HEK293 (cell line): Measurements from ENCODE around the gene RAD21L1.

Experiments used
- CTCF ChIA-PET: fragments of 350-600 bp; formaldehyde crosslinking; extraction: SDS; loops from one replicate; lab custom pipeline; 2021; ENCODE audit warnings: antibody characterized with exemption; lab: Yijun Ruan, JAX
- POLR2A ChIA-PET: fragments of 300-600 bp; formaldehyde crosslinking; extraction: SDS; loops from one replicate; lab custom pipeline; 2020; ENCODE audit warnings: antibody characterized with exemption, inconsistent platforms; lab: Yijun Ruan, JAX
- H3K27ac ChIP-seq: fragments of 200-500 bp; sonication (Bioruptor generic); 2 replicates; pipeline ENCODE4 v1.5.1; 2014; ENCODE audit warnings: low read depth, low read length, control low read depth, inconsistent platforms; ENCODE audit errors: extremely low read depth
- H3K36me3 ChIP-seq, 2 experiments: fragments of 200-500 bp in 1 of 2; sonication (Bioruptor generic) in 1 of 2; 1 replicate in 1 of 2; 2 replicates in 1 of 2; pipeline ENCODE4 v1.5.1; 2014 to 2017; ENCODE audit warnings: inconsistent platforms in 2 of 2, low read length in 2 of 2; ENCODE audit not compliant: control insufficient read depth in 2 of 2, insufficient read depth in 1 of 2
- H3K4me1 ChIP-seq: fragments of 200-500 bp; sonication (Bioruptor generic); 2 replicates; pipeline ENCODE4 v1.5.1; 2014; ENCODE audit warnings: mild to moderate bottlenecking, low read length, inconsistent platforms; ENCODE audit not compliant: control insufficient read depth, insufficient read depth
- H3K4me3 ChIP-seq: 2 replicates; pipeline ENCODE4 v1.5.1; 2011; ENCODE audit warnings: low read depth, mild to moderate bottlenecking, control low read depth, low read length, moderate library complexity
- H3K9me3 ChIP-seq: fragments of 200-500 bp; sonication (Bioruptor generic); 2 replicates; pipeline ENCODE4 v1.5.1; 2014; ENCODE audit warnings: low read depth, low read length, inconsistent platforms; ENCODE audit not compliant: control insufficient read depth, insufficient read depth
- GFI1B ChIP-seq: fragments of 450-650 bp; formaldehyde crosslinking; IDR thresholded peaks from 2 replicates; pipeline ENCODE4 v1.5.1; 2016; ENCODE audit warnings: missing biosample characterization, missing genetic modification characterization
- PRDM2 ChIP-seq: fragments of 450-650 bp; formaldehyde crosslinking; IDR thresholded peaks from 2 replicates; pipeline ENCODE4 v1.5.1; 2016; ENCODE audit warnings: missing biosample characterization, missing genetic modification characterization, borderline replicate concordance
- SCRT1 ChIP-seq: fragments of 450-650 bp; formaldehyde crosslinking; IDR thresholded peaks from 2 replicates; pipeline ENCODE4 v1.5.1; 2016; ENCODE audit warnings: missing biosample characterization, missing genetic modification characterization, borderline replicate concordance
- SP2 ChIP-seq: fragments of 450-650 bp; formaldehyde crosslinking; IDR thresholded peaks from 2 replicates; pipeline ENCODE4 v1.5.1; 2016; ENCODE audit warnings: missing biosample characterization, missing genetic modification characterization
- TCF7L2 ChIP-seq: IDR thresholded peaks from 2 replicates; pipeline ENCODE4 v1.6.1; 2011; ENCODE audit warnings: low read depth, mild to moderate bottlenecking, inconsistent platforms, low read length, moderate library complexity, borderline replicate concordance
- ZBTB48 ChIP-seq: fragments of 450-650 bp; formaldehyde crosslinking; IDR thresholded peaks from 2 replicates; pipeline ENCODE4 v1.5.1; 2016; ENCODE audit warnings: missing biosample characterization, missing genetic modification characterization
- ZBTB7A ChIP-seq: fragments of 450-650 bp; formaldehyde crosslinking; IDR thresholded peaks from 2 replicates; pipeline ENCODE4 v1.5.1; 2016; ENCODE audit warnings: low read depth, missing biosample characterization, missing genetic modification characterization
- ZNF169 ChIP-seq: fragments of 450-650 bp; formaldehyde crosslinking; IDR thresholded peaks from 2 replicates; pipeline ENCODE4 v1.5.1; 2016; ENCODE audit warnings: missing biosample characterization, missing genetic modification characterization
- ZNF175 ChIP-seq: fragments of 450-650 bp; formaldehyde crosslinking; IDR thresholded peaks from 2 replicates; pipeline ENCODE4 v1.5.1; 2016; ENCODE audit warnings: missing biosample characterization, missing genetic modification characterization
- ZNF513 ChIP-seq: fragments of 450-650 bp; IDR thresholded peaks from 2 replicates; pipeline ENCODE4 v1.5.1; 2018; ENCODE audit warnings: missing biosample characterization, missing genetic modification characterization
- ZNF549 ChIP-seq: fragments of 450-650 bp; IDR thresholded peaks from 2 replicates; pipeline ENCODE4 v1.5.1; 2018; ENCODE audit warnings: missing biosample characterization, missing genetic modification characterization, mild to moderate bottlenecking, inconsistent platforms, moderate library complexity
- ZNF561 ChIP-seq: fragments of 450-650 bp; IDR thresholded peaks from 2 replicates; pipeline ENCODE4 v1.5.1; 2018; ENCODE audit warnings: missing biosample characterization, missing genetic modification characterization, borderline replicate concordance
- ZNF585B ChIP-seq: fragments of 450-650 bp; formaldehyde crosslinking; IDR thresholded peaks from 2 replicates; pipeline ENCODE4 v1.5.1; 2016; ENCODE audit warnings: missing biosample characterization, missing genetic modification characterization
- ZNF621 ChIP-seq: fragments of 450-650 bp; formaldehyde crosslinking; IDR thresholded peaks from 2 replicates; pipeline ENCODE4 v1.5.1; 2017; ENCODE audit warnings: missing biosample characterization, missing genetic modification characterization
- ZNF629 ChIP-seq: fragments of 450-650 bp; formaldehyde crosslinking; IDR thresholded peaks from 2 replicates; pipeline ENCODE4 v1.5.1; 2017; ENCODE audit warnings: missing biosample characterization, missing genetic modification characterization
- ZNF830 ChIP-seq: fragments of 450-650 bp; IDR thresholded peaks from 2 replicates; pipeline ENCODE4 v1.5.0; 2018; ENCODE audit warnings: missing biosample characterization, missing genetic modification characterization, low read depth, mild to moderate bottlenecking, moderate library complexity
- ZNF837 ChIP-seq: fragments of 450-650 bp; formaldehyde crosslinking; IDR thresholded peaks from 2 replicates; pipeline ENCODE4 v1.5.1; 2016; ENCODE audit warnings: missing biosample characterization, missing genetic modification characterization
- TF ChIP-seq, protein P1 (sequence below): fragments of 450-650 bp; formaldehyde crosslinking; IDR thresholded peaks from 2 replicates; pipeline ENCODE4 v1.5.1; 2017; ENCODE audit warnings: missing biosample characterization, missing genetic modification characterization
- TF ChIP-seq, protein P2 (sequence below): fragments of 450-650 bp; formaldehyde crosslinking; IDR thresholded peaks from 2 replicates; pipeline ENCODE4 v1.5.1; 2016; ENCODE audit warnings: missing biosample characterization, missing genetic modification characterization

RAD21L1 gene

DNA sequence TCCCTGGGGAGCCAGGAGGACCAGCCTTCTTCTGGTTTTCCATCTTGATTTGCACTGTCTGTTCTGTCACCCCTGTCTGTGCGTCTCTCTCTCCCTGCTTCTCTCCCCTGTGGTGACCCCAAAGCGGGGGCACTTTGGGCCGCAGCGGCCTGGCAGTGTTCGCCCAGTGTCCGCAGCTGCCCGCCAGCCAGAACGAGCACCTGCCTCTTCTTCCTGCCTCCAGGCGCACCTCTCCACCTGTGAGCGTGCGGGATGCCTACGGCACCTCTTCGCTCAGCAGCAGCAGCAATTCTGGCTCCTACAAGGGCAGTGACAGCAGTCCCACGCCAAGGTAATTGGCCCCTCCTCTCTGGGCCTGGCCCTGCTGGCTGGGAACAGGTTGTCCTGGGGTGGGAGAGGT is 71.1 kb downstream of the RAD21L1 start (continued):
- TF ChIP-seq PRDM2 (tag by site-specific recombination) (no peak), ZNF175 (tag by site-specific recombination) (no peak)

DNA sequence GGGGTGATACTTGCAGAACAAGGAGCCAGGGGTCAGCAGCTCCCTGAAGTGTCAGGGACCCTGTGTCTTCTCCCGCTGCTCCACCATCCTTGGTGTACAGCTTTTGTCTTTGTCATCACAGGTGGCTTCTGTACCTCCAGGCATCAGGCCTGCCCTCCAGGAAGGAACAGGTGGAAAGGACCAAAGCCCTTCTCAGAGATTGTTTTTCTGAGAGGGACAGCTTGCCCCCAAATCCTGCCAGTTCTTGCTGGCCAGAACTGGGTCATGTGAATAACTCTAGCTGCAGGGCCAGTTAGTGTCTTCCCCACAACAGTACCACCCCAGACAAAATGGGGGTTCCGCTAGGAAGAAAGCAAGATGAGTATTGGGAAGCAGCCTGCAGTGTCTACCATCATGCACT is 71.6 kb downstream of the RAD21L1 start:
- TF ChIP-seq, protein P1, sequence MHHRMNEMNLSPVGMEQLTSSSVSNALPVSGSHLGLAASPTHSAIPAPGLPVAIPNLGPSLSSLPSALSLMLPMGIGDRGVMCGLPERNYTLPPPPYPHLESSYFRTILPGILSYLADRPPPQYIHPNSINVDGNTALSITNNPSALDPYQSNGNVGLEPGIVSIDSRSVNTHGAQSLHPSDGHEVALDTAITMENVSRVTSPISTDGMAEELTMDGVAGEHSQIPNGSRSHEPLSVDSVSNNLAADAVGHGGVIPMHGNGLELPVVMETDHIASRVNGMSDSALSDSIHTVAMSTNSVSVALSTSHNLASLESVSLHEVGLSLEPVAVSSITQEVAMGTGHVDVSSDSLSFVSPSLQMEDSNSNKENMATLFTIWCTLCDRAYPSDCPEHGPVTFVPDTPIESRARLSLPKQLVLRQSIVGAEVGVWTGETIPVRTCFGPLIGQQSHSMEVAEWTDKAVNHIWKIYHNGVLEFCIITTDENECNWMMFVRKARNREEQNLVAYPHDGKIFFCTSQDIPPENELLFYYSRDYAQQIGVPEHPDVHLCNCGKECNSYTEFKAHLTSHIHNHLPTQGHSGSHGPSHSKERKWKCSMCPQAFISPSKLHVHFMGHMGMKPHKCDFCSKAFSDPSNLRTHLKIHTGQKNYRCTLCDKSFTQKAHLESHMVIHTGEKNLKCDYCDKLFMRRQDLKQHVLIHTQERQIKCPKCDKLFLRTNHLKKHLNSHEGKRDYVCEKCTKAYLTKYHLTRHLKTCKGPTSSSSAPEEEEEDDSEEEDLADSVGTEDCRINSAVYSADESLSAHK (tag by site-specific recombination), result no peak
- no peak for TF ChIP-seq ZNF561
- peaks cover 0 to 17% of the 10 kb centered on the region in 2 experiments; a peak in 1 of 3 replicates for H3K36me3 ChIP-seq
- ChIA-PET POLR2A (no interaction called here), CTCF (interaction anchor here (0.5 to 0.6 kb wide), 2 partner anchors 671 to 1161 kb away, joined by 3 to 4 read pairs; no protein-coding TSS in a partner anchor)
- no peaks in the 10 kb centered on the region for H3K4me1 ChIP-seq
- H3K4me3 ChIP-seq, result no peak overlapping the region
- no peak overlapping the region for H3K27ac ChIP-seq
- H3K9me3 ChIP-seq, result no peaks in the 10 kb centered on the region

- ChIA-PET POLR2A (no interaction called here), CTCF (interaction anchor here (0.6 to 1.2 kb wide), 2 partner anchors 14 to 671 kb away, joined by 3 read pairs; no protein-coding TSS in a partner anchor)
- Histone ChIP-seq H3K27ac (no peak overlapping the region), H3K4me3 (no peak overlapping the region), H3K36me3 (peaks cover 0 to 17% of the 10 kb centered on the region in 2 experiments; a peak in 1 of 3 replicates), H3K9me3 (no peaks in the 10 kb centered on the region), H3K4me1 (no peaks in the 10 kb centered on the region)
- TF ChIP-seq SCRT1 (tag by site-specific recombination), result no peak
- no peak for TF ChIP-seq ZNF837 (tag by site-specific recombination)
- TF ChIP-seq TCF7L2, result no peak
- TF ChIP-seq ZNF830 (tag by site-specific recombination), result no peak
- no peak for TF ChIP-seq SP2 (tag by site-specific recombination)
- no peak for TF ChIP-seq ZNF585B
- TF ChIP-seq ZNF513 (tag by site-specific recombination), result no peak
- TF ChIP-seq ZNF549 (tag by site-specific recombination), result no peak
- TF ChIP-seq ZBTB48 (tag by site-specific recombination), result no peak
- TF ChIP-seq ZBTB7A (tag by site-specific recombination), result no peak
- TF ChIP-seq GFI1B (tag by site-specific recombination), result no peak
- no peak for TF ChIP-seq ZNF169 (tag by site-specific recombination)
- TF ChIP-seq, protein P2, sequence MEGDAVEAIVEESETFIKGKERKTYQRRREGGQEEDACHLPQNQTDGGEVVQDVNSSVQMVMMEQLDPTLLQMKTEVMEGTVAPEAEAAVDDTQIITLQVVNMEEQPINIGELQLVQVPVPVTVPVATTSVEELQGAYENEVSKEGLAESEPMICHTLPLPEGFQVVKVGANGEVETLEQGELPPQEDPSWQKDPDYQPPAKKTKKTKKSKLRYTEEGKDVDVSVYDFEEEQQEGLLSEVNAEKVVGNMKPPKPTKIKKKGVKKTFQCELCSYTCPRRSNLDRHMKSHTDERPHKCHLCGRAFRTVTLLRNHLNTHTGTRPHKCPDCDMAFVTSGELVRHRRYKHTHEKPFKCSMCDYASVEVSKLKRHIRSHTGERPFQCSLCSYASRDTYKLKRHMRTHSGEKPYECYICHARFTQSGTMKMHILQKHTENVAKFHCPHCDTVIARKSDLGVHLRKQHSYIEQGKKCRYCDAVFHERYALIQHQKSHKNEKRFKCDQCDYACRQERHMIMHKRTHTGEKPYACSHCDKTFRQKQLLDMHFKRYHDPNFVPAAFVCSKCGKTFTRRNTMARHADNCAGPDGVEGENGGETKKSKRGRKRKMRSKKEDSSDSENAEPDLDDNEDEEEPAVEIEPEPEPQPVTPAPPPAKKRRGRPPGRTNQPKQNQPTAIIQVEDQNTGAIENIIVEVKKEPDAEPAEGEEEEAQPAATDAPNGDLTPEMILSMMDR (tag by site-specific recombination), result no peak
- TF ChIP-seq ZNF621, result no peak
- no peak for TF ChIP-seq ZNF629 (tag by site-specific recombination)
These were observed 72.3 kb downstream of the RAD21L1 start for GRCh38 chr20:1298166-1298565.
